DMS 273 (cell line): ENCODE results near the gene CIB4.

ENCODE experiments used
- DNase-seq: peaks from one replicate; lab custom pipeline; 2025; ENCODE audit not compliant: unreplicated experiment; lab: John Stamatoyannopoulos, UW

The CIB4 gene

DNA sequence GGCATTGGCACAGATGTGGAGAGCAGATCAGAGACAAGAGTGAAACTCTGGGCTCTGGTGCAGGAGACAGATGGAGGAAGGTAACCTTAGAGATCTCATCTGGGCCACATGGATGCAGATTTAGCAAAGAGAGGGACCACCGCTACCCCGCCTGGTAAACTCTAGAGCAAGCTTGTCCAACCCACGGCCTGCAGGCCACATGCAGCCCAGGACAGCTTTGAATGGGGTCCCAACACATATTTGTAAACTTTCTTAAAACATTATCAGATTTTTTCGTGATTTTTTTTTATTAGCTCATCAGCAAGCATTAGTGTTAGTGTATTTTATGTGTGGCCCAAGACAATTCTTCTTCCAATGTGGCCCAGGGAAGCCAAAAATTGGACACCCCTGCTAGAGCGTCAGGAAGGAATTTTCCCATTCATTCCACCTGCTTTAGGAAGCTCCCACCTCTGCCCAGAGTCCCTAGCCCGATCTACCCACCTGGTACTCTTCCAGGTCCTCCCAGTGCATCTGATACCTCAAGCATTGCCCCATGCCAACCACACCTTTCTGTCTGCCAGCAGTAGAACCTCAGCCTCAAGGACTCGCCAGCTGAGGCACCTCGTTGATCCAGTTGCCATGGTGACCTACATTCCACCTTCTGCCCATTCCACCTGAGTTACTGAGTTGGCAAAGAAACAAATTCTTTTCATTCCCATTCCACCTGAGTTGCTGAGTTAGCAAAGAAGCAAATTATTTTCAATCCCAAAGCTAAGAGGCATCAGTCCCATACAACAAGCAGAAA lies at the start of gene CIB4:
CIB4 (minus strand) TSS at position 586 of the 784 bp plus-strand sequence; CDS start at position 534, 52 bp downstream.
- peak; percentile 58 for DNase-seq

DNA sequence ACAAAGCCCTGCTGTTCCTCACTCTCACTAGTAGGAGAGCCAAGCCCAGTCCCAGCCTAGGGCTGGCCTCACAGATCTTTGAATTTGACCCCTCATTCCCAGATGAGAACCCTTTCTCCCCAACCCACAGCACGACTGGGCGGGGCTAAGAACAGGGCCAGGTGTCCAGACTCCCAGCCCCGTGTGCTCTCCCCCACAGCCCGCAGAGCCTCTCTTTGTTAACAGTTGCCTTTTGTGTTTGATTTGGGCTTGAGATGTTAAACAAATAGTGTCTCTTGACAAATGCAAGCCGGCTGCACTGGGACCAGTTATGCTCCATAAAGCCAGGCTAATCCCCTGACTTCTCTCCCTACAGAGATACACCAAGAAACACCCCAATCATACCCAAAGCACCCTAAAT lies 46.6 kb upstream of the CIB4 start:
- DNase-seq = no peak

DNA sequence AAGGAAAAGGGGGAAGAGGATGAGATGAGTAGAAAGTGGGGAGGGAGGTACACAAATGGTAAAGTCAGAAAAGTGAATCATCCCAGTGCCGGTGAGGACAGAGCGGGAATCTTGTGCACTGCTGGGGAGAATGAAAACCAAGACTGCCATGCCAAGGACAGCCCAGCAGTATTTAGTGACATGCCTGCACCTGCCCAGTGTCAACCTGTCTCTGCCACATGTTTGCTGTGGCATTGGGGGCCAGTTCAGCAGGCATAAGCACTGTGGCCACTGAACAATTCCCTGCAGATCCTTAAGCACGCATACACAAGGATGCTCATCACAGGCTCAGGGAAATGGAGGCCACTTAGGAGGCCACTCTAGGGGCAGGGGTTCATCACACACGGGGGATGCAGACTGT lies 46.2 kb upstream of the CIB4 start:
- DNase-seq = peak; percentile 43

DNA sequence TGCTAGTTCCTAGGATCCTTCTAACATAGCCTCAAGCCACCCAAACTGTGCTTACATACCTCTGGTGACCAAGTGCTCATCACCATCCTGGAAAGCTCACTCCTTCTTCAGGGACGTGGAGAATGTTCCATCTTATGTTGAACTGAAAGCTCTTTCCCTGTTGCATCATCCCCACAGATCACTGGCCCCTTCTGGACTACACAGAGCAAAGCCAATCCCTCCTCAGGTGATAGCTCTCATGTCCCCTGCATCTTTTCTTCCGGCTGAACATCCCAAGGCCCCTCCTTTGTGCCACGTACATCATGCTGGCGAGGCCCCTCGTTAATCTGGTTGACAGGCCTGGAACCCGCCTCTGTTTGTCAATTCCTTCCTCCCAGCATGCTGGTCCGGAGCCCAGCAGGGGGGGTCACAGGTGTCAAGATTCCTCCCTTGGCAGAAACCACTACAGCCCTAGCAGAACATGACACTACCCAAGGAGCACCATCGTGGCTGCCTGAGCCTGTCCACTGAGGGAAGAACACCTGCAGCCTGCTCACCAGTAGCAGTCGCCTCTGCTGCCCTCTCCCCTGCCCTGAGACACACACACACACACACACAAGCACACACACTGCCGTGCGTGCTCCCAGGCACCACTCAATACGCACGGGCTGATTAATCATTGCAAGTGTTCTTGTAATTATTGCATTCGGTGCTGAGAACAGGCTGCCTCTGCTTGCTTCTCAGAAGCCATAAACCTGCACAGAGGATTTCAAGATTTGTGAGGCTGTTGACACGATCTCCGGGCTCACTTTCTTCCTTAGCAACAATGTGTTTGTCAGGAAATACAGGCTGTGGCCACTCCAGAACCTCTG lies 45.0 kb upstream of the CIB4 start:
- DNase-seq = no peak

DNA sequence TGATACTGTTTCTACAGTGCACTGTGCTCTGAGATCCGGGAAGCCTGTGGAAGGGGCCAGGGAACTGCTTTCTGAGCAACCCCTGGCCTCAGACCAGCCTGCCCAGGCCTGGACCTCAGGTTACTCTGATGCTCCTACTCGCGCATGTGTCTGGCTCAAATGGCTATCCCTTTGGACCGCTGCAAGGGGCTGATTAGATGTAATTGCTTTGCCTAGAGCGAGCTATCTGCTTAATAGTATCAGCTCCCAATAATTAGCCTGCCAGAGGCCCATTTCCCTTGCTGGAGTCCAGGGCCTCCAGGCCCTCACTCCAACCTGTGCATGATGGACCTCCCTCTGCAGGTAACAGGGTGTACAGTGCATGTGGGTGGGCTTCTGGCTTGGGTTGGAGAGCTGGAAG lies 44.2 kb upstream of the CIB4 start:
- DNase-seq = no peak

DNA sequence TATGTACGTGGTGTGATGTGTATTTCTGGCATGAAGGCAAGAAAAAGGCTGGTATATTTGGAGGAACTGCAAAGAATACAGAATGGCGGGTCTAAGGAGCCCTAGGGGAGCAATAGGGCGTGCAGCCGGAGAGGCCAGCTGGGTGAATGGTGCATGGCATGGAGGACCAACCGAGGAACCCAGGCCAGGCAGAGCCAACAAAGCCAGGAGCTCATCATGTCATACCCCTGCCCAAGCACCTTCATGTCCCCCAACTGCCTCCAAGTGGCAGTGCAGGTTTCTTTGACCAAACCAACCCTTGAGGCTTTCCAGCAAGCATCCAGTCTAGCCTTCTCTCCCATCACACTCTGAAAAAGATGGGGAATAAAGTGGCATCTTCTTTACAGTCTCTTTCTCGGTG lies 42.4 kb upstream of the CIB4 start:
- peak; percentile 14 for DNase-seq

DNA sequence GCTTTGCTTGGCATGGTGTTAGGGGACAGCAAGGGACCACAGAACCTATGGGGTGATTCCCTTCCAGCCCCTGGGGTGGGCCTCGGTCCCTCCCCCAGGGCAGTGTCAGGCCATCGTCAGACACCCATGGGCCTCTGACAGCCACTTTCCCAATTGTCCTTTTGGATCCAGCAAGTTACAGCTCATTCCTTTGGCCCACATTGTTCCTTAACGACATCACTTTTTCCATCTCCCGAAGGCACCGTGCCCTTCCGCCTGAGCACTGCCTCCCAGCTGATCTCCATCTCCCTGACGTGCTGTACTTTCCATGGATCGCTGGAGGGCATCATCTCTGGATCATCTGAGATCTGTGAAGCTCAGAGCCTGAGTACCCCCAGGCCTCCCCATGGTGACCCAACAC lies 41.0 kb upstream of the CIB4 start:
- no peak for DNase-seq

DNA sequence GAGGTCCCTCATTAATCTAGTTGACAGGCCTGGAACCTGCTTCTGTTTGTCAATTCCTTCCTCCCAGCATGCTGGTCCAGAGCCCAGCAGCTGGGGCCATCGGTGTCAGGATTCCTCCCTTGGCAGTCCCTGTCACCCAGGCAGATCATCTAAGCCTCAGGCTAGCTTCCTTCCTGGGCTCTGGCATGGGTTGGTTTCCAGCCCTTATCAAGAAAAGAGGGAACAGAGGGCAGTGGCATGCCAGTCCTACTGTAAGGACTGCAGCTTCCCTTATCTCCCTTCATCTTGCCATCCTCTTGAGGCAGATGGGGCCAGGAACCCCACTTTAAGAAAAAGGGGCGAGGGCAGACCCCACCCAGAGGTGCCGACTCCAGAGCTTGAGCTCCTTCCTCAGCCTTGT lies 40.5 kb upstream of the CIB4 start:
- DNase-seq = no peak

DNA sequence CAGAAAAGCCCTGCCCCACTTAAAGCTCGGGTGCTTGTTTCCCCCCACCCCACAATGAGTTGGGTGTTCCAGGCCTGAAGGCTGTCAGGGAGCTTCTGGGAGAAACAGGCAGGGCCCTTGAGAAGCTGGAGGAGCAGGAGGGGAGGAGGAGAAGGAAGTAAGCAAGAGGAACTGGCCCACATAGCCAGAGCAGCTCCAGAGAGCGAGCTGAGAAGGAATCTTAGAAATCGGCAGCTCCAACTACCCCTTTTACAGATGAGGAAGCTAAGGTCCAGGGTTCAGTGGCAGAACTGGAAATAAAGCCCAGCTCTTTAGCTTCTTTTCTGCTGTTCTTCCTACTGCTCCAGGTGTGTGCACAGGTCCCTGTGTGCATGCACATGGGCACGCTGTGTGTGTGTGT lies 38.7 kb upstream of the CIB4 start:
- DNase-seq = no peak

DNA sequence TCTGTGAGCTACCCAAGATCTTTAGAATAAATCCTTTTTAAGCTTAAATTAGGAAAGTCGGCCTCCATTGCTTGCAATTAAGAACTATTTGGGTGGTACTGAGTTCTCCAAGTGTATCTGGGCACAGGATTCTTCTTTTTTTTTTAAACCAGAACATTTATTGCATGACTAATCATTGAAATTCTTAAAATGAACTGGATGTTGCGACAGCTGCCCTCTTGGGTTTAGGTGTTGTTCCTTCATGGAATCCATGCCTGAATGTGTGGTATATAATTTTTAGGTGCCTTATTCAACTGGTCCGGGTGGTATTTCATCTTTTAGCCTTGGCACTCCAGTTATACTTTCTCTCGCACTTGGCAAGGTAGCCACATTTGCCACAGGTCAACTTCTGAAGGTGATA lies 36.9 kb upstream of the CIB4 start:
- no peak for DNase-seq

DNA sequence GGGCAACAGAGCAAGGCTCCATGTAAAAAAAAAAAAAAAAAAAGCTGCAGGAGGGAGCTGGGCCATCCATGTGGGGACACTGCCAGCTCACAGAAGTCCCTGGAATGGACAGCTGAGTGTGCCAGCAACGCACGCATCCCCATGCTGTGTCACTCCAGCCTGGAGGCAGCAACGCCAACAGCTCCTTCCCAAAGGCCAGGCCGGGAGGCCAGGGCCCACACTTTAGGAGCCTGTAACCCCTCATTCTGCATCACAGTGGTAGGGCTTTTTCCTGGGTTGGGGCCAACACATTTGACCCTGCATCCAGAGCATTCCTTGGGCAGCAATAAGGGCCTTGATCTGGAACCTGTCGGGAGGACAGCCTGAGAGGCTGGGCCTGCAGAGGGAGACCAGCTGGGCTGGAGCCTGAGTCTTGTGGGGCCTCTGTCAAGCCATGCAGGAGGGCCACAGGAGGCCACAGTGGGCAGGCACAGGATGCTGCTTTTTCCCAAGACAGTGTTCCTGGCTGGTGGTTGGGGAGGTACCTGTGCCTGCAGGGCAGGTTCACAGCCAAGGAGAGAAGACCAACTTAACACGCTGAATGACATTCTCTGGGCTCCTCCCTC lies 34.6 kb upstream of the CIB4 start:
- no peak for DNase-seq

DNA sequence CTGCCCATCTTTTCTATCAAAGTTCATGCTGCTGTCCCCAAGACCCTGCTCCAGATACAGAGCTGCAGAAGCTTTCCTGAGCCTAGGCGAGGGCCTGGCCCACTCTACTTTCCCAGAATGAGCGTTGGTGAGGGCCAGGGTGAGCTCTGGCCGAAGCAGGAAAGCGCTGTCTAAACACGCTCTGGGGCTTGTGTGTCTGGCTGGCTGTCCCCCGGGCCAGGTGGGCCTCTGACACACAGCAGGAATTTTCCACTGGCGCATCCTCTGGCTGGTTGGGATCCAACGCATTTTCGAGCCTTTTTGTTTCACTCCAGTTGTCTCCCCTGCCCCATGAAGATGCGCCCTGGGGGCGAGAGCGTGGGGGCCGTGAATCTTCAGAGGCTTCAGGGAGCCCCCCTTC lies 33.6 kb upstream of the CIB4 start:
- DNase-seq = no peak

DNA sequence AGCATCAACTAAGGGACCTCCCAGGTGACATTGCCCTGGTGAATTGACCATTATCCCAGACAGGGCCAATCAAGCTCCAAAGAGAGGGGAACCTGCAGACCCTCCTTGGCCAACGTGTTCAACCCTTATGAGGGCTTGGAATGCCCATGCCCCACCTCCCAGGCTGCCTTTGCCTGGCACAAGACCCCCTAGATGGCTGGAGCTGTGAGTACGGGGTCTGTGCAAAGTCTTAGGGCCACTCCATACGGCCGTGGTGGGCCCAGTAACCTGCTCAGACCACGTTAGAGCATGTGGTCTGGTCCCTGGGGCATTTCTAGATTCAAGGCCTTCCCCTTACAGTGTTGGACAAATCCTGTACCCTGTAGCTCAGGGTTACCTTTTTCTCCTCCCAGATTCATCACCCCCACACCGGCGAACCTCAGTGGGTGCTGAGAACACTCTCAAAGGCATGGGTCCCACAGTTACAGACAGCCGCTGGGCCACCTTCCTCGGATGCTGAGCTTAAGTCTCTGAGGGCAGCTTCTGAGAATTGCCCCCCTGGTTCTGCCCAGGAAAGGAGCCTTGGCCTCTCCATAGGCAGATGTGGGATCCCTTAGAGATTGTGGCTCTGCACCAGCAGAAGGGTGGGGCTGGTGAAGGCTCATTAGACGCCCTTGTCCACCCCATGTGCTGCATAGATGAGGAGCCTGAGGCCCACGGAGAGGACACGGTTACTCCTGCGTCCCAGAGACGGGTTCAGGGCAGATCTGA lies 33.0 kb upstream of the CIB4 start:
- DNase-seq = no peak

DNA sequence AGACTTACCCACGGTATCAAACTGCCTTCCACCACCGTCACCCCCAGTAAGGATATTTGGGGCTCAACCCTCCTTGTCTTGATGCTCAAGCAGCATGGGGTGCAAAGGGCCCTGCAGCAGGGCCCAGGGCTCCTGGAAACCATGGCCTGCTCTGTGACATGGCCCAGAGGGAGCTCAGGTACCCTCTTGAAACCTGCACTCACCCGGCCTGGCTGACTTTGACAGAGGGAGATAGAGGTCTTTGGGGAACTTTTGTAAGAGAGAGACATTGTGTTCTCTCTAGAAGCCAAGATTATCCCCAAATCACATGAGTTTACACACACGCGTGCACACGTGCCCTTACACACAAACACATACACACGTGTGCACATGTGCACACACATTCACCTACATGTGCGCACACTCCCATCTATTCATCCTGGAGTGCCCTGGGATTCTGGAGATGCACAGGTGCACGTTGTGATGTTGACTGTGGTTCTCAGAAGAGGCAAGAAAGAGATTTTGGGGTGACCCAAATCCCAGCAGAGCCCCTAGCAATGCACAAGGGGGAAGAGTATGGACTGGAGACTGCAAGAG lies 31.7 kb upstream of the CIB4 start:
- no peak for DNase-seq

DNA sequence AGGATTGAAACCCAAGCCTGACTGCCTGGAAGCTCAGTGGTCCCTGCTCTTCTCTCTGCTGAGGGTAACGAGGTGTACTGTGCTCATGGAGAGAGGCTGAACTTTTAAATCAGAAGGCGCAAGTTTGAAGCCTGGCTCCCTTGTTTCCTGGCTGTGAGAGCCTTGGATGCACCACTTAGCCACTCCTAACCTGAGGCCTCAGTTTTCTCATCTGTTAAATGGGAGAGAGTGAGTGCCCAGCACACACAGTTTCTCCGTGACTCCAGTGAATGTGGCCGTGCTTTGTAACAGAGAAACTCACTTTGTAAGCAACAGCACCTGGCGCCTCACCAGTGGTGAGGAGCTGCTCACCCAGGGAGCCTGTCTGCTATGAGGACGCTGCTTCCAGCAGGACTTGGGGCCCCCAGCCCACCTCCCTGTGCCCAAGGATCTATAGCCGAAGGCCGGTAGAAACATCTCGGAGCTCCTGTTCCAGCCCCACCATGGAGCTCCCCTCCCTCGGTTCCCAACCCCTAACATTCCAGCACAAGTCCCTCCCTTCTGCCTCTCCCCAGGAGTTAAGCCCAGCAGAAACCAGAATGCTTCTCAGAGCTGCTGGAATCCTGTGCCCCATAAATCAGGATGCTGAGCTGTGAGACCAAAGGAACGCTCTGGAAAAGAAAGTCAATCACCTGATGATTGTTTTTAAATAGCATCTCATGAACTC lies 31.1 kb upstream of the CIB4 start:
- no peak for DNase-seq

DNA sequence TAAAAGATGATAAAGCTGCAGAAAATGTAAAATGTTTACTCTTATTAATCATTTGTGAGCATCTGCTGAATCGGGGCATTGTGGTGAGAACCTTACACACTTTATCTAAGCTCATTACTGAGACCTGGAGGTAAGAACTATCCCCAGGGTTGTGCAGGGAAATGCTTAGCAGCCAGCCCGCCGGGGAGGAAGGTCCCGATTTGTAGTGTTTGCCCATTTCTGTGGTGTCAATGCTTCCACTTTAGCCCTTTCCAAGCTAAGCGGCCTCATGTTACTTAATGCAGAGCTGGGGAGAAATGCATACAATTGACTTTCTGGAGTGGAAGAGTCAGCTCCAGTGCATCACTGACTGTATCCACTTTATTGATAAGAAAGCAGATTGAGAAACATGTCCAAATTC lies 30.5 kb upstream of the CIB4 start:
- DNase-seq = no peak

DNA sequence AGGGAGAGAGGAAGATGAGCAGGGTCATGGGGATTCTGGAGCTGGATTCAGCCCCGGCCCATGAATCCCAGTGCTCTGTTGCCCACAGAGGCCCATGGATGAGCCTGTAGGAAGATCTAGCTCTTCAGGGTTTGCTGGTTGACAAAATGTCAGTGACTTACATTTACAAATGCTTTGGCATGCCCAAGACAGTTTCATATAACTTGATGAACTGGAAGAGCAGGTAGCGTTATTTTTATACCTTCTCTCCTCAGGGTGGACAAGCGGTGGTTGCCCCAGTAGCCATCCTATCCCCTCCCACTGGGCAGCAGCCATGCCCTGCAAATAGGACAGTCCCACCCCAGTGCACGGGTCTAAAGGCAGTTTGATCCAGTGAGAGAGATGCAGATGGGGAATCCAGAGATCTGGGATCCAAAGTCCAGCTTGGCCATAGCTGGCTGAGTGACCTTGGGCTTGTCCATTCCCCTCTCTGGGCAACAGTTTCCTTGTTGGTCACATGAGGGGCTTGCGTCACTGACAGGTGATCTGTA lies 29.8 kb upstream of the CIB4 start:
- no peak for DNase-seq

DNA sequence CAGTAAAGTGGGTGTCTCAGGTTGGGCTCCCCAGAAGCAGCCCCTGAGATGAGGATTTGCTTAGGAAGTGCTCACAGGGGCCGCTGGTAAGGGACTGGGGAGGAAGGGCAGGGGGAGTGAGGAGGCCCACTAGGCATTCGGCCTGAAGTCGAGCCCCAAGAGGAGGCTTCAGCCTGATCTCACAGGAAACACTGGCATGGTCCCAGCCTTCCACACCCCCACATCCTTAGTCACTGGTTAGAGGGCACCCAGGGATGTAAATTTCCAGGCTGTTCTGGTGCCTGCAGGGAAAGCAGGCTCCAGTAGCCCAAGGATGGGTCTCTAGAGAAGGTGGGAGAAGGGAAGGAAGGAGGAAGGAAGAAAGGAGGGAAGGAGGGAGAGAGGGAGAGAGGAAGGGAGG lies 29.0 kb upstream of the CIB4 start:
- no peak for DNase-seq

DNA sequence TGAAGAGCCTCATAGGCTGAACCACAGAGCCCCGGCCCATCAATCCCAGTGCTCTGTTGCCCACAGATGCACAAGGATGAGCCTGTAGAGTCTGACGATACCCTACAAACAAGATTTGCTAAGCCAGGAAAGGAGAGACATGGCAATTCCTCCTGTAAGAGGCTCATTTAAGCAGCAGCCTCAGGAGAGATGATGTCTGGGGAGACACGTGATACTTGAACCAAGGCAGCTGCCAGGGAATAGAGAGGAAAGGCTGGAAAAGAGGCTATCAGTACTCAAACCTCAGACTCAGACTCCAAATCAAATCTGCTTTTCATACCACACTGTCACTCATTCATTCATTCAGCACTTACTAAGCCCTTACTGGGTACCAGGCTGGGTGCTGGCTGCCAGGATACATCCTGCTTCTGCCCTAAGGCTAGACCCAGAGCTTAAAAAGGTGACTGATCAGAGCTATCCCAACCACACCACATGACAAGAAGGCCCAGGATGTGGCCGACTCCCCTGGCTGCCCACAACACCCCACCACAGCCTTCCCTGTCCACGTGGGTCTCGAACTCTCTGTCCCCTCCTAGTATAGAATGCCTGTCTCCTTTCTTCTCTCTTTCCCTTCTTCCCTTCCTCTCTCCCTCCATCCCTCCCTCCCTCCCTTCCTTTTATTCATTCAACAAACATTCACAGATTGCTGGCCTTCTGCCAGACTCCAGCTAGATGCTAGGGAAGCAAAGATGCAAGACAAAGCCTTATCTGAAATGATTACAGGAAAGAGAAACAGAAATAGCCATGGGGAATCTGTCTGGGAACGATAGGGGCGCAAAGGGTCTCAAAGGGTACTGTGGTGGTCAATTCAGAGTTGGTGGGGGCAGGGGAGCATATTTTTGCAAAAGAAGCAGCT lies 27.9 kb upstream of the CIB4 start:
- DNase-seq = no peak
